ENCODE results near the gene MYL11. TPM values are rescaled to one million over a fixed set of nuclear protein-coding genes. Genes with fewer than 3 reads are reported as not detected.

Gene MYL11
- polyA plus RNA-seq, 4 donors, result 0.51 to 1.6 (median 0.62) TPM

GRCh38 chr16:30416047-30416603 is 41.5 kb downstream of the MYL11 start:
- DNase-seq (ENCODE audit: low read depth in 4 of 4, low spot score in 2 of 4), result no peak

- no peak for DNase-seq (ENCODE audit: low read depth in 4 of 4, low spot score in 2 of 4)
Measured at GRCh38 chr16:30416624-30417528, 42.3 kb downstream of the MYL11 start.

- peak in 2 of 4 donors; percentile 83 to 86 for DNase-seq (ENCODE audit: low read depth in 4 of 4, low spot score in 2 of 4)
Measured at GRCh38 chr16:30417529-30418349, 43.1 kb downstream of the MYL11 start.

- no peak for DNase-seq (ENCODE audit: low read depth in 4 of 4, low spot score in 2 of 4)
Measured at GRCh38 chr16:30418350-30419181, 44.0 kb downstream of the MYL11 start.

- no peak for DNase-seq (ENCODE audit: low read depth in 4 of 4, low spot score in 2 of 4)
Measured at GRCh38 chr16:30421010-30421409, 46.4 kb downstream of the MYL11 start.

Other genes starting within 250 kb of the MYL11 start
- 10 to 100 TPM in 2 of 4 donors, 1 to 10 TPM in 2; 7.6 to 15.3 (median 11.2) TPM for gene CORO1A, start 191.2 kb upstream of the MYL11 start, polyA plus RNA-seq (ENCODE audit: insufficient read length in 4 of 4)
- gene BOLA2B, start 181.1 kb upstream of the MYL11 start, polyA plus RNA-seq (ENCODE audit: insufficient read length in 4 of 4), result 10 to 100 TPM; 25.8 to 48.3 (median 30.7) TPM
- gene SLX1A, start 180.9 kb upstream of the MYL11 start, polyA plus RNA-seq (ENCODE audit: insufficient read length in 4 of 4), result 10 to 100 TPM; 16.4 to 38.3 (median 30.9) TPM
- gene SULT1A3, start 175.5 kb upstream of the MYL11 start, polyA plus RNA-seq (ENCODE audit: insufficient read length in 4 of 4), result 10 to 100 TPM in 3 of 4 donors, 1 to 10 TPM in 1; 2.9 to 16.8 (median 14.2) TPM
- gene NPIPB13, start 126.3 kb upstream of the MYL11 start, polyA plus RNA-seq (ENCODE audit: insufficient read length in 4 of 4), result 10 to 100 TPM in 2 of 4 donors, 1 to 10 TPM in 2; 2.1 to 29.1 (median 10.9) TPM
- 10 to 100 TPM; 55.4 to 65.2 (median 61.0) TPM for gene CD2BP2, start 19.5 kb upstream of the MYL11 start, polyA plus RNA-seq (ENCODE audit: insufficient read length in 4 of 4)
- 10 to 100 TPM; 28.5 to 46.7 (median 39.8) TPM for gene TBC1D10B, start 4.3 kb upstream of the MYL11 start, polyA plus RNA-seq (ENCODE audit: insufficient read length in 4 of 4)
- 1 to 10 TPM; 1.5 to 3.6 (median 2.8) TPM for gene SEPTIN1, start 7.8 kb downstream of the MYL11 start, polyA plus RNA-seq (ENCODE audit: insufficient read length in 4 of 4)
- 10 to 100 TPM; 11.7 to 17.5 (median 13.7) TPM for gene ZNF48, start 20.6 kb downstream of the MYL11 start, polyA plus RNA-seq (ENCODE audit: insufficient read length in 4 of 4)
- gene ZNF771, start 32.8 kb downstream of the MYL11 start, polyA plus RNA-seq (ENCODE audit: insufficient read length in 4 of 4), result 10 to 100 TPM in 1 of 4 donors, 1 to 10 TPM in 3; 5.5 to 12.5 (median 6.9) TPM
- gene DCTPP1, start 55.2 kb downstream of the MYL11 start, polyA plus RNA-seq (ENCODE audit: insufficient read length in 4 of 4), result 10 to 100 TPM; 44.1 to 64.1 (median 48.8) TPM
- 100 to 1,000 TPM in 1 of 4 donors, 10 to 100 TPM in 3; 84.0 to 104 (median 94.8) TPM for gene SEPHS2, start 71.1 kb downstream of the MYL11 start, polyA plus RNA-seq (ENCODE audit: insufficient read length in 4 of 4)
- 1 to 10 TPM; 1.0 to 3.5 (median 1.7) TPM for gene ITGAL, start 97.9 kb downstream of the MYL11 start, polyA plus RNA-seq (ENCODE audit: insufficient read length in 4 of 4)
- 10 to 100 TPM; 47.3 to 73.7 (median 63.8) TPM for gene ZNF768, start 151.8 kb downstream of the MYL11 start, polyA plus RNA-seq (ENCODE audit: insufficient read length in 4 of 4)
- gene ZNF747, start 160.1 kb downstream of the MYL11 start, polyA plus RNA-seq (ENCODE audit: insufficient read length in 4 of 4), result 10 to 100 TPM in 3 of 4 donors, 1 to 10 TPM in 1; 9.1 to 12.3 (median 11.3) TPM
- 10 to 100 TPM in 3 of 4 donors, 1 to 10 TPM in 1; 9.4 to 18.6 (median 15.0) TPM for gene ZNF764, start 183.6 kb downstream of the MYL11 start, polyA plus RNA-seq (ENCODE audit: insufficient read length in 4 of 4)
- gene ZNF688, start 196.9 kb downstream of the MYL11 start, polyA plus RNA-seq (ENCODE audit: insufficient read length in 4 of 4), result 10 to 100 TPM; 11.3 to 18.5 (median 15.8) TPM
- 10 to 100 TPM; 17.5 to 36.5 (median 27.8) TPM for gene ZNF785, start 210.9 kb downstream of the MYL11 start, polyA plus RNA-seq (ENCODE audit: insufficient read length in 4 of 4)
- gene ZNF689, start 235.6 kb downstream of the MYL11 start, polyA plus RNA-seq (ENCODE audit: insufficient read length in 4 of 4), result 10 to 100 TPM; 12.8 to 16.0 (median 14.4) TPM